ENCODE results near the gene PDLIM5. TPM values are rescaled to one million over a fixed set of nuclear protein-coding genes. Genes with fewer than 3 reads are reported as not detected.

PDLIM5 gene
- total RNA-seq, 1 donor from 2014 or later = 137 TPM

DNA sequence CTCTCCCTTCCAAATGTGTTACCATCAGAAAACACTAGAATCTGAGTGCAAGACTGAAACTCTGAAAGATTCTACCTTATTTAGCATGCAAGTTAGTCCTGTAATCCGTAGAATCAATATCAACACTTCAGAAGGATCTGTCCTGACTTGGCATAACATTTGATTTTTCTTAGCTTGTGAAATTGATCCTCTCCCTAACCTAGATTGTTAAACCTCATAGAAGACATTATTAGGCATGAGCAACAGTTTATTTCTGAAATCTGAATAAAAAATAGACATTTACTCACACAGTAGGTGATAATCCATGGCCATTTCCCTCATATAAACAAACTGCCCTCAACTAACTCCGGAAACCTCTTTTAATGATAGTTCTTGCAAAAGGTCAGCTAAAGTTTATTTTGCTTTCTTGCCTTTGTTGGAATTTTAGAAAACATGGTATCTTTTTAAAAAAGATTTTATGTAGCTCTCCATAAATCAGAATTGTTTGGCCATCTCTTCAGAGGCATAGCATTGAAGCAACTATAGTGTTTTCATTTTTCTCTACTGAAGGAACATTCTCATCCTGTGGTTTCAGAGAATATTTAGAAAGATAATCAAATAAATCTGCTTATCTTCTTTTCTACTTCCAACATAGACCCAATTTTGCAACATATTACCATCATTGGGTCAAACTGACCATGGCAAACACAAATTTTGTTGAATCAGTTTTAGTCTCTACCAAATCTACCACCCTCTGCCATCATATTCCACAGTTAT is 38.5 kb upstream of the PDLIM5 start:
- H3K4me3 ChIP-seq = peak overlapping the region in 1 of 2 donors; percentile 3
- TF ChIP-seq, protein P1, sequence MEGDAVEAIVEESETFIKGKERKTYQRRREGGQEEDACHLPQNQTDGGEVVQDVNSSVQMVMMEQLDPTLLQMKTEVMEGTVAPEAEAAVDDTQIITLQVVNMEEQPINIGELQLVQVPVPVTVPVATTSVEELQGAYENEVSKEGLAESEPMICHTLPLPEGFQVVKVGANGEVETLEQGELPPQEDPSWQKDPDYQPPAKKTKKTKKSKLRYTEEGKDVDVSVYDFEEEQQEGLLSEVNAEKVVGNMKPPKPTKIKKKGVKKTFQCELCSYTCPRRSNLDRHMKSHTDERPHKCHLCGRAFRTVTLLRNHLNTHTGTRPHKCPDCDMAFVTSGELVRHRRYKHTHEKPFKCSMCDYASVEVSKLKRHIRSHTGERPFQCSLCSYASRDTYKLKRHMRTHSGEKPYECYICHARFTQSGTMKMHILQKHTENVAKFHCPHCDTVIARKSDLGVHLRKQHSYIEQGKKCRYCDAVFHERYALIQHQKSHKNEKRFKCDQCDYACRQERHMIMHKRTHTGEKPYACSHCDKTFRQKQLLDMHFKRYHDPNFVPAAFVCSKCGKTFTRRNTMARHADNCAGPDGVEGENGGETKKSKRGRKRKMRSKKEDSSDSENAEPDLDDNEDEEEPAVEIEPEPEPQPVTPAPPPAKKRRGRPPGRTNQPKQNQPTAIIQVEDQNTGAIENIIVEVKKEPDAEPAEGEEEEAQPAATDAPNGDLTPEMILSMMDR (IDR thresholded peaks at IDR 0.05) = no peak
- TF ChIP-seq POLR2A (IDR thresholded peaks at IDR 0.05) = no peak
- peaks cover 14% of the 10 kb centered on the region for H3K4me1 ChIP-seq
- no peaks in the 10 kb centered on the region for H3K9me3 ChIP-seq
- intact Hi-C loops (cut with DNase I) = no loop called here
- no peak for DNase-seq (ENCODE audit: extremely low spot score in 2 of 2)
- H3K36me3 ChIP-seq = no peaks in the 10 kb centered on the region
- H3K27me3 ChIP-seq = no peaks in the 10 kb centered on the region
- peak overlapping the region; percentile 16 for H3K27ac ChIP-seq

DNA sequence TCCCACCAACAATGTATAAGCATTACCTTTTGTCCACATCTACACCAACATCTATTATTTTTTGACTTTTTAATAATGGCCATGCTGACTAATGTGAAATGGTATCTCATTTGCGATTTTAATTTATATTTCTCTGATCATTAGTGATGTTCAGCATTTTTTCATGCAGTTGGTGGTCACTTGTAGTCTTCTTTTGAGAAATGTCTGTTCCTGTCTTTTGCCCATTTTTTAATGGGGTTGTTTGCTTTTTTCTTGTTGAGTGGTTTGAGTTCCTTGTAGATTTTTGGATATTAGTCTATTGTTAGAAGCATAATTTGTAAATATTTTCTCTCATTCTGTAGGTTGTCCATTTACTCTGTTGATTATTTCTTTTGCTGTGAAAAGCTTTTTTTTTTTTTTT is 36.8 kb upstream of the PDLIM5 start:
- no peak overlapping the region for H3K27ac ChIP-seq
- intact Hi-C loops (cut with DNase I) = no loop called here

DNA sequence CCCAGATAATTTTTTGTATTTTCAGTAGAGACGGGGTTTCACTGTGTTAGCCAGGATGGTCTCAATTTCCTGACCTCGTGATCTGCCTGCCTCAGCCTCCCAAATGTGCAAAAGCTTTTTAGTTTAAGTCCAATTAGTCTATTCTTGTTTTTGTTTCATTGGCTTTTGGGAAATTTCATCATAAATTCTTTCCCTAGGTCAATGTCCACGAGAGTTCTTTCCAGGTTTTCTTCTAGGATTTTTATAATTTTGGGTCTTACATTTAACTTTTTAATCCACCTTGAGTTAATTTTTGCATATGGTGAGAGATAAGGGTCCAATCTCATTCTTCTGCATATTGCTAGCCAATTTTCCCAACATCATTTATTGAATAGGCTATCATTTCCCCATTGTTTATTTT is 36.3 kb upstream of the PDLIM5 start:
- Histone ChIP-seq H3K27me3 (no peaks in the 10 kb centered on the region), H3K4me3 (no peak overlapping the region), H3K36me3 (no peaks in the 10 kb centered on the region), H3K9me3 (no peaks in the 10 kb centered on the region), H3K4me1 (peaks cover 14% of the 10 kb centered on the region), H3K27ac (no peak overlapping the region)
- TF ChIP-seq, protein P1 (IDR thresholded peaks at IDR 0.05) = no peak
- no peak for TF ChIP-seq POLR2A (IDR thresholded peaks at IDR 0.05)
- TF ChIP-seq POLR2AphosphoS5 (IDR thresholded peaks at IDR 0.05; ENCODE audit: insufficient read depth in 1 of 2, low read depth in 1 of 2) = no peak
- no peak for DNase-seq (ENCODE audit: extremely low spot score in 2 of 2)
- intact Hi-C loops (cut with DNase I) = no loop called here

More for the DNA sequence above, 36.8 kb upstream of the PDLIM5 start:
- TF ChIP-seq POLR2A (IDR thresholded peaks at IDR 0.05) = no peak
- H3K4me1 ChIP-seq = peaks cover 14% of the 10 kb centered on the region
- H3K27me3 ChIP-seq = no peaks in the 10 kb centered on the region
- H3K4me3 ChIP-seq = no peak overlapping the region
- no peak for DNase-seq (ENCODE audit: extremely low spot score in 2 of 2)
- no peaks in the 10 kb centered on the region for H3K36me3 ChIP-seq
- no peaks in the 10 kb centered on the region for H3K9me3 ChIP-seq

DNA sequence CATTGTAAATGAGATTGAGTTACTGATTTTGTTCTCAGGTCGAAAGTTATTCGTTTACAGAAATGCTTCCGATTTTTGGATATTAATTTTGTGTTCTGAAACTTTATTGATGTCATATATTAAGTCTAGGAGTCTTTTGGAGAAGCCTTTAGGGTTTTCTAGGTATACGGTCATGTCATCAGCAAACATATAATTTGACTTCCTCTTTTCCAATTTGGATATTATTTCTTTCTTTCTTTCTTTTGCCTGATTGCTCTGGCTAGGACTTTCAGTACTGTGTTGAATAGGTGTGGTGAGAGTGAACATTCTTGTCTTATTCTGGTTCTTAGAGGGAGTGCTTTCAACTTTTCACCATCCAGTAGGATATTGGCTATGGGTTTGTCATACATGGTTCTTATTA is 35.4 kb upstream of the PDLIM5 start:
- H3K27ac ChIP-seq = no peak overlapping the region
- peaks cover 14% of the 10 kb centered on the region for H3K4me1 ChIP-seq
- no peak for DNase-seq (ENCODE audit: extremely low spot score in 2 of 2)
- TF ChIP-seq, protein P1 (IDR thresholded peaks at IDR 0.05) = no peak
- TF ChIP-seq POLR2A (IDR thresholded peaks at IDR 0.05) (no peak), POLR2AphosphoS5 (IDR thresholded peaks at IDR 0.05; ENCODE audit: insufficient read depth in 1 of 2, low read depth in 1 of 2) (no peak)
- no peak overlapping the region for H3K4me3 ChIP-seq
- H3K9me3 ChIP-seq = no peaks in the 10 kb centered on the region
- intact Hi-C loops (cut with DNase I) = no loop called here
- no peaks in the 10 kb centered on the region for H3K27me3 ChIP-seq
- no peaks in the 10 kb centered on the region for H3K36me3 ChIP-seq

DNA sequence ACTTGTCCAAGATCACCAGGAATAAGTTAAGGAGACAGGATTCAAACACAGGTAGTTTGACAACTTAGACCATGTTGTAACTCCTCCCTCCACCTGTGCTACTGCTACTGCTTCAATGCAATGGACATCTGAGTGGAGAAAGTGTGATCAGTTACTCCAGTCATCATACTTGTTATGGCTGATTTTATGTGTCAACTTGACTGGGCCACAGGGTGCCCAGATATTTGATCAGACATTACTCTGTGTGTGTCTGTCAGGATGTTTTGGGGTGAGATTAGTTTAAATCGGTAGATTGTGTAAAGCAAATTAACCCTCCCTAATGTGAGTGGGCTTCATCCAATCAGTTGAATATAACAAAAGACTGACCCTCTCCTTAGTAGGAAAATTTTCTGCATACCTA is 34.8 kb upstream of the PDLIM5 start:
- no peak for DNase-seq (ENCODE audit: extremely low spot score in 2 of 2)
- H3K4me3 ChIP-seq = no peak overlapping the region
- no peaks in the 10 kb centered on the region for H3K36me3 ChIP-seq
- intact Hi-C loops (cut with DNase I) = no loop called here
- TF ChIP-seq, protein P1 (IDR thresholded peaks at IDR 0.05) = no peak
- TF ChIP-seq POLR2A (IDR thresholded peaks at IDR 0.05) (no peak), POLR2AphosphoS5 (IDR thresholded peaks at IDR 0.05; ENCODE audit: insufficient read depth in 1 of 2, low read depth in 1 of 2) (no peak)
- peaks cover 14% of the 10 kb centered on the region for H3K4me1 ChIP-seq
- H3K27ac ChIP-seq = no peak overlapping the region
- H3K27me3 ChIP-seq = no peaks in the 10 kb centered on the region
- H3K9me3 ChIP-seq = no peaks in the 10 kb centered on the region

All from vagina (tissue), 2 donors.